ENCODE results near the gene GPR87. TPM values are rescaled to one million over a fixed set of nuclear protein-coding genes. Genes with fewer than 3 reads are reported as not detected.

The GPR87 gene
- total RNA-seq, 1 donor from 2014 or later = 15.5 TPM

DNA sequence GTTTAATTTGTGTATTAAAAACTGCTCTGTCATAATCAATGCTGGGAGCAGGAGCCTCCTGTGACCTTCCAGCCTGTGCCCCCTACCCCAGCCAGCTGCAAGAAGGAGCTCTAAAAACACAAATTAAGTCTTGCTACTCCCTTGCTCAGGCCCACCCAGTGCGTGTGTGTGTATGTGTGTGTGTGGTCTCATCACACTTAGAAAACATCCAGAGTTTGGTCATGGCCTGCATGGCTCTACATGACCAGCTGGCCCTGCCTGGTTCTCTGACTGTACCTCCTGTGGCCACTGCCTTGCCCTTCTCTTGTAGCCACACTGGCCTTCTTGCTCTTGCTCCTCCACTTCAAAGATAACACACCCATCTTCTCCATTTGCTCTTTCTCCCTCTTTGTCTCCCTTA, 52.0 kb downstream of the GPR87 start:
- H3K4me3 ChIP-seq (ENCODE audit: insufficient read depth, low read depth, low read length) = no peak overlapping the region
- Mint-ChIP-seq H3K4me3 (ENCODE audit: unreplicated experiment) (no peak overlapping the region), H3K9me3 (ENCODE audit: unreplicated experiment) (no peaks in the 10 kb centered on the region), H3K27ac (ENCODE audit: unreplicated experiment) (no peak overlapping the region), H3K36me3 (ENCODE audit: low read depth, unreplicated experiment) (peaks cover 1% of the 10 kb centered on the region), H3K27me3 (ENCODE audit: low read depth, unreplicated experiment) (no peaks in the 10 kb centered on the region), H3K4me1 (ENCODE audit: low read depth, unreplicated experiment) (peaks cover 11% of the 10 kb centered on the region)
- no peaks in the 10 kb centered on the region for H3K36me3 ChIP-seq (ENCODE audit: insufficient read depth, low read length)
- no peak for DNase-seq (ENCODE audit: low read depth)
- no peaks in the 10 kb centered on the region for H3K79me2 ChIP-seq (ENCODE audit: insufficient read depth, low read length)
- H3K27ac ChIP-seq (ENCODE audit: low read depth, low read length) = no peak overlapping the region
- H3K9ac ChIP-seq (ENCODE audit: low read length) = no peak overlapping the region
- H2AFZ ChIP-seq (ENCODE audit: low read depth, low read length) = no peak overlapping the region
- no peaks in the 10 kb centered on the region for H3K9me3 ChIP-seq (ENCODE audit: insufficient read depth, low read depth, low read length)
- no peaks in the 10 kb centered on the region for H4K20me1 ChIP-seq (ENCODE audit: insufficient read depth, low read length)
- FAIRE-seq = no peak
- H3K4me2 ChIP-seq (ENCODE audit: low read length) = no peak overlapping the region
- TF ChIP-seq, protein P1, sequence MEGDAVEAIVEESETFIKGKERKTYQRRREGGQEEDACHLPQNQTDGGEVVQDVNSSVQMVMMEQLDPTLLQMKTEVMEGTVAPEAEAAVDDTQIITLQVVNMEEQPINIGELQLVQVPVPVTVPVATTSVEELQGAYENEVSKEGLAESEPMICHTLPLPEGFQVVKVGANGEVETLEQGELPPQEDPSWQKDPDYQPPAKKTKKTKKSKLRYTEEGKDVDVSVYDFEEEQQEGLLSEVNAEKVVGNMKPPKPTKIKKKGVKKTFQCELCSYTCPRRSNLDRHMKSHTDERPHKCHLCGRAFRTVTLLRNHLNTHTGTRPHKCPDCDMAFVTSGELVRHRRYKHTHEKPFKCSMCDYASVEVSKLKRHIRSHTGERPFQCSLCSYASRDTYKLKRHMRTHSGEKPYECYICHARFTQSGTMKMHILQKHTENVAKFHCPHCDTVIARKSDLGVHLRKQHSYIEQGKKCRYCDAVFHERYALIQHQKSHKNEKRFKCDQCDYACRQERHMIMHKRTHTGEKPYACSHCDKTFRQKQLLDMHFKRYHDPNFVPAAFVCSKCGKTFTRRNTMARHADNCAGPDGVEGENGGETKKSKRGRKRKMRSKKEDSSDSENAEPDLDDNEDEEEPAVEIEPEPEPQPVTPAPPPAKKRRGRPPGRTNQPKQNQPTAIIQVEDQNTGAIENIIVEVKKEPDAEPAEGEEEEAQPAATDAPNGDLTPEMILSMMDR (IDR thresholded peaks at IDR 0.05; ENCODE audit: insufficient read depth, low read depth, low read length) = no peak
- TF ChIP-seq EZH2 (IDR thresholded peaks at IDR 0.05; ENCODE audit: insufficient read depth, low read length) = no peak
- no peaks in the 10 kb centered on the region for H3K4me1 ChIP-seq (ENCODE audit: insufficient read depth, low read length)
- no peaks in the 10 kb centered on the region for H3K27me3 ChIP-seq (ENCODE audit: insufficient read depth, low read length)

DNA sequence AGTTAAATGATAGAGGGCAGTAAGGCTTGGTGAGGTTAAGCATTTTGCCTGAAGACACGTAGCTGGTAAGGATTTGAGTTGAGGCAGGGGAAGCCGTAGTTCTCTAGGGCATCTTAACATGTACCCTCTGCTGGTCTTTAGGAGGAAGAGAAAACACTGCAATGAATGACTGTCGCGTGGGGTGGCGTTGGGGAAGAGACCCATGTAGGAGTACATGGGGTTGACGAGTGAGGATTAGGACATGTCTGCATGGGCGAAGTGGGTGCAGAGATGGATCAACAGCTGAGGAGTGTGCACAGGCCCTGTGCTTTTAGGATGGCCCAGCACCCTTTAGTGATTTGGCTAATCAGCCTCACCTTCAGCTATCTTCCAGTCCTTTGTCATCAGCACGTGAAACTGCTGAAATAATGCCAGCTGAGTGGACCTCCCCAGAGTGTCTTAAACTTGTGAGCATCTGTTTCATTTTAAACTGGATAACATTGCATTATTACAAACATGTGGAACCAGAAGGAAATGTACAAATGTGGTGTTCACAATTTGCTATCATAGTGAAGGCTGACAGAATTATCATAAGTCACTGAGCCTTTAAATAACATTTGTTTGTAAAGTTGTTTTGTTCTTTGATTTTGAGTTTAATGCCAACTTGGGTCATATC, 53.6 kb downstream of the GPR87 start:
- Histone ChIP-seq H3K27me3 (ENCODE audit: insufficient read depth, low read length) (no peaks in the 10 kb centered on the region), H2AFZ (ENCODE audit: low read depth, low read length) (no peak overlapping the region), H3K9me3 (ENCODE audit: insufficient read depth, low read depth, low read length) (no peaks in the 10 kb centered on the region), H3K4me2 (ENCODE audit: low read length) (no peak overlapping the region), H3K79me2 (ENCODE audit: insufficient read depth, low read length) (no peaks in the 10 kb centered on the region), H3K4me3 (ENCODE audit: insufficient read depth, low read depth, low read length) (no peak overlapping the region), H4K20me1 (ENCODE audit: insufficient read depth, low read length) (no peaks in the 10 kb centered on the region), H3K27ac (ENCODE audit: low read depth, low read length) (no peak overlapping the region), H3K36me3 (ENCODE audit: insufficient read depth, low read length) (no peaks in the 10 kb centered on the region), H3K9ac (ENCODE audit: low read length) (no peak overlapping the region), H3K4me1 (ENCODE audit: insufficient read depth, low read length) (no peaks in the 10 kb centered on the region)
- TF ChIP-seq EZH2 (IDR thresholded peaks at IDR 0.05; ENCODE audit: insufficient read depth, low read length) = no peak
- TF ChIP-seq, protein P1 (IDR thresholded peaks at IDR 0.05; ENCODE audit: insufficient read depth, low read depth, low read length) = no peak
- no peaks in the 10 kb centered on the region for H3K27me3 Mint-ChIP-seq (ENCODE audit: low read depth, unreplicated experiment)
- FAIRE-seq (no peak), DNase-seq (ENCODE audit: low read depth) (no peak)
- H3K4me3 Mint-ChIP-seq (ENCODE audit: unreplicated experiment) = no peak overlapping the region
- H3K4me1 Mint-ChIP-seq (ENCODE audit: low read depth, unreplicated experiment) = peaks cover 8% of the 10 kb centered on the region
- no peak overlapping the region for H3K27ac Mint-ChIP-seq (ENCODE audit: unreplicated experiment)
- no peaks in the 10 kb centered on the region for H3K9me3 Mint-ChIP-seq (ENCODE audit: unreplicated experiment)
- peaks cover 1% of the 10 kb centered on the region for H3K36me3 Mint-ChIP-seq (ENCODE audit: low read depth, unreplicated experiment)

DNA sequence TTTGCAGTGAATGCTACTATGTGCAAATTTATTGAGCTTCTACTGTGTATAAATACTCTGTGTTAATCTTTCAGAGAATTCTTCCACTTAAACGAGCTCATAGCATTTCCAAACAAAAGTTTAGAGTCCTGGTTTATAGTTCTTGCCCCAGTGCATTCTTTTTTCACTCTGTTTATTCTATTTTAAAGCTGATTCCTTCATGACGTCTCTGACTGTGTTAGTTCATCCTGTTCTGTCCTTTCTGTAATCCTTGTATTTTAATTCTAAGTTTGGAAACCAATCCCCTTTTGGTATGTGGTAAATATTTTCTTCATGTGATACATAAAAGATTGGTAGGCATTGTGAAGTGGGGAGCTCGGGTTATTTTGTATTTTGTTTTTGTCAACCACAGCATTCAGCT, 57.0 kb downstream of the GPR87 start:
- H3K9me3 ChIP-seq (ENCODE audit: insufficient read depth, low read depth, low read length) = no peaks in the 10 kb centered on the region
- no peak for TF ChIP-seq EZH2 (IDR thresholded peaks at IDR 0.05; ENCODE audit: insufficient read depth, low read length)
- TF ChIP-seq, protein P1 (IDR thresholded peaks at IDR 0.05; ENCODE audit: insufficient read depth, low read depth, low read length) = no peak
- no peaks in the 10 kb centered on the region for H3K79me2 ChIP-seq (ENCODE audit: insufficient read depth, low read length)
- no peak overlapping the region for H2AFZ ChIP-seq (ENCODE audit: low read depth, low read length)
- no peak overlapping the region for H3K4me2 ChIP-seq (ENCODE audit: low read length)
- Mint-ChIP-seq H3K4me1 (ENCODE audit: low read depth, unreplicated experiment) (peaks cover 3% of the 10 kb centered on the region), H3K4me3 (ENCODE audit: unreplicated experiment) (no peak overlapping the region), H3K36me3 (ENCODE audit: low read depth, unreplicated experiment) (peaks cover 1% of the 10 kb centered on the region), H3K27me3 (ENCODE audit: low read depth, unreplicated experiment) (no peaks in the 10 kb centered on the region), H3K27ac (ENCODE audit: unreplicated experiment) (no peak overlapping the region), H3K9me3 (ENCODE audit: unreplicated experiment) (no peaks in the 10 kb centered on the region)
- no peaks in the 10 kb centered on the region for H3K27me3 ChIP-seq (ENCODE audit: insufficient read depth, low read length)
- H3K9ac ChIP-seq (ENCODE audit: low read length) = no peak overlapping the region
- no peaks in the 10 kb centered on the region for H4K20me1 ChIP-seq (ENCODE audit: insufficient read depth, low read length)
- no peaks in the 10 kb centered on the region for H3K4me1 ChIP-seq (ENCODE audit: insufficient read depth, low read length)
- H3K27ac ChIP-seq (ENCODE audit: low read depth, low read length) = no peak overlapping the region
- H3K4me3 ChIP-seq (ENCODE audit: insufficient read depth, low read depth, low read length) = no peak overlapping the region
- DNase-seq (ENCODE audit: low read depth) (no peak), FAIRE-seq (no peak)
- H3K36me3 ChIP-seq (ENCODE audit: insufficient read depth, low read length) = no peaks in the 10 kb centered on the region

Measured in astrocyte (in vitro differentiated cells and primary cell).